H9 (cell line): ENCODE measurements around the gene SMLR1. TPM values are rescaled to one million over a fixed set of nuclear protein-coding genes. Genes with fewer than 3 reads are reported as not detected.

Experiments
- DNase-seq: peaks from one replicate; pipeline ENCODE4 v3.0.0-alpha.2; 2017
- H2AFZ ChIP-seq: one replicate; pipeline ENCODE4 v1.6.1; 2013; ENCODE audit warnings: mild to moderate bottlenecking, low read length, control low read depth, moderate library complexity
- H2AK5ac ChIP-seq: 2 replicates; pipeline ENCODE4 v1.6.1; 2013; ENCODE audit warnings: low read length, control low read depth, mixed read lengths; ENCODE audit not compliant: insufficient read length
- H2BK120ac ChIP-seq: one replicate; pipeline ENCODE4 v1.6.1; 2013; ENCODE audit warnings: low read depth, mild to moderate bottlenecking, low read length, control low read depth, inconsistent platforms; ENCODE audit not compliant: poor library complexity, severe bottlenecking
- H2BK12ac ChIP-seq: 2 replicates; pipeline ENCODE4 v1.6.1; 2013; ENCODE audit warnings: low read length, control low read depth, mixed read lengths, low read depth; ENCODE audit not compliant: insufficient read length
- H2BK15ac ChIP-seq: 2 replicates; pipeline ENCODE4 v1.6.1; 2013; ENCODE audit warnings: low read depth, low read length, control low read depth
- H2BK20ac ChIP-seq: one replicate; pipeline ENCODE4 v1.6.1; 2013; ENCODE audit warnings: low read depth, mild to moderate bottlenecking, low read length, control low read depth, inconsistent platforms; ENCODE audit not compliant: poor library complexity, severe bottlenecking
- H2BK5ac ChIP-seq: 2 replicates; pipeline ENCODE4 v1.6.1; 2013; ENCODE audit warnings: low read length, control low read depth, mixed read lengths; ENCODE audit not compliant: insufficient read length
- H3K14ac ChIP-seq: 2 replicates; pipeline ENCODE4 v1.6.1; 2013; ENCODE audit warnings: low read length, control low read depth; ENCODE audit not compliant: insufficient read depth
- H3K18ac ChIP-seq: 2 replicates; pipeline ENCODE4 v1.6.1; 2013; ENCODE audit warnings: low read depth, mild to moderate bottlenecking, mixed read lengths, low read length, control low read depth; ENCODE audit not compliant: insufficient read length
- H3K23ac ChIP-seq: 2 replicates; pipeline ENCODE4 v1.6.1; 2013; ENCODE audit warnings: low read length, control low read depth, mixed read lengths, low read depth; ENCODE audit not compliant: insufficient read length
- H3K23me2 ChIP-seq: 2 replicates; pipeline ENCODE4 v1.6.1; 2013; ENCODE audit warnings: low read depth, mild to moderate bottlenecking, mixed read lengths, low read length, control low read depth; ENCODE audit not compliant: insufficient read length, poor library complexity, severe bottlenecking
- H3K27ac ChIP-seq: 2 replicates; pipeline ENCODE4 v1.5.1; 2013; ENCODE audit warnings: low read length, control low read depth, mixed read lengths, low read depth; ENCODE audit not compliant: insufficient read length
- H3K27me3 ChIP-seq: 2 replicates; pipeline ENCODE4 v1.6.1; 2013; ENCODE audit warnings: low read length, control low read depth, inconsistent platforms; ENCODE audit not compliant: insufficient read depth
- H3K4ac ChIP-seq: 2 replicates; pipeline ENCODE4 v1.6.1; 2013; ENCODE audit warnings: low read depth, mild to moderate bottlenecking, control low read depth, inconsistent platforms, low read length, moderate library complexity
- H3K4me1 ChIP-seq: 2 replicates; pipeline ENCODE4 v1.6.1; 2013; ENCODE audit warnings: low read length, control low read depth, inconsistent platforms; ENCODE audit not compliant: insufficient read depth
- H3K4me2 ChIP-seq: 2 replicates; pipeline ENCODE4 v1.6.1; 2013; ENCODE audit warnings: low read length, control low read depth, mixed read lengths; ENCODE audit not compliant: insufficient read length, insufficient read depth
- H3K56ac ChIP-seq: 2 replicates; pipeline ENCODE4 v1.6.1; 2013; ENCODE audit warnings: low read depth, mild to moderate bottlenecking, mixed read lengths, low read length, control low read depth; ENCODE audit not compliant: insufficient read length
- H3K79me1 ChIP-seq: 2 replicates; pipeline ENCODE4 v1.6.1; 2013; ENCODE audit warnings: low read depth, mild to moderate bottlenecking, moderate library complexity, low read length, control low read depth, inconsistent platforms; ENCODE audit not compliant: insufficient read depth, poor library complexity, severe bottlenecking
- H3K79me2 ChIP-seq: 2 replicates; pipeline ENCODE4 v1.6.1; 2013; ENCODE audit warnings: low read length, control low read depth, inconsistent platforms; ENCODE audit not compliant: insufficient read depth
- H3K9ac ChIP-seq: 2 replicates; pipeline ENCODE4 v1.6.1; 2013; ENCODE audit warnings: low read length, control low read depth, mixed read lengths; ENCODE audit not compliant: insufficient read length; ENCODE audit errors: extremely low read depth
- H3K9me3 ChIP-seq: one replicate; pipeline ENCODE4 v1.6.1; 2013; ENCODE audit warnings: low read depth, low read length, inconsistent platforms; ENCODE audit not compliant: control insufficient read depth
- H3T11ph ChIP-seq: one replicate; pipeline ENCODE4 v1.6.1; 2013; ENCODE audit warnings: mild to moderate bottlenecking, low read length, control low read depth, inconsistent platforms
- H4K20me1 ChIP-seq: one replicate; pipeline ENCODE4 v1.6.1; 2013; ENCODE audit not compliant: control insufficient read depth, insufficient read length, insufficient read depth
- H4K5ac ChIP-seq: 2 replicates; pipeline ENCODE4 v1.6.1; 2013; ENCODE audit warnings: low read depth, mild to moderate bottlenecking, mixed read lengths, low read length, control low read depth; ENCODE audit not compliant: insufficient read length
- H4K8ac ChIP-seq: replicated peaks from 2 replicates; pipeline ENCODE4 v1.6.1; 2013; ENCODE audit warnings: low read length, control low read depth, mixed read lengths, low read depth; ENCODE audit not compliant: insufficient read length
- H4K91ac ChIP-seq: 2 replicates; pipeline ENCODE4 v1.6.1; 2013; ENCODE audit warnings: low read depth, mild to moderate bottlenecking, moderate library complexity, mixed read lengths, low read length, control low read depth; ENCODE audit not compliant: insufficient read length
- H3K27ac Mint-ChIP-seq, 3 experiments: 2 replicates in 2 of 3; 3 replicates in 1 of 3; pipeline ENCODE4 v1.8.0; 2020 to 2021; ENCODE audit warnings: mixed read lengths in 3 of 3, mild to moderate bottlenecking in 1 of 3, moderate library complexity in 1 of 3
- H3K27me3 Mint-ChIP-seq: 2 replicates; pipeline ENCODE4 v1.8.0; 2021; ENCODE audit warnings: low read depth, mild to moderate bottlenecking, moderate library complexity, mixed read lengths
- H3K36me3 Mint-ChIP-seq, 3 experiments: 2 replicates in 2 of 3; 3 replicates in 1 of 3; pipeline ENCODE4 v1.8.0; 2020 to 2021; ENCODE audit warnings: low read depth in 3 of 3, mixed read lengths in 3 of 3; ENCODE audit not compliant: insufficient read depth in 1 of 3
- H3K4me1 Mint-ChIP-seq, 2 experiments: 2 replicates each; pipeline ENCODE4 v1.8.0; 2020; ENCODE audit warnings: mixed read lengths in 2 of 2
- H3K4me3 Mint-ChIP-seq, 2 experiments: 2 replicates in 1 of 2; 3 replicates in 1 of 2; pipeline ENCODE4 v1.8.0; 2020 to 2021; ENCODE audit warnings: mild to moderate bottlenecking in 2 of 2, mixed read lengths in 2 of 2, moderate library complexity in 1 of 2
- H3K9me3 Mint-ChIP-seq, 2 experiments: 2 replicates in 1 of 2; 3 replicates in 1 of 2; pipeline ENCODE4 v1.8.0; 2020; ENCODE audit warnings: mild to moderate bottlenecking in 2 of 2, mixed read lengths in 2 of 2, moderate library complexity in 1 of 2
- CTCF ChIP-seq: fragments of 200-600 bp; sonication (generic); conservative IDR thresholded peaks from 3 replicates; pipeline ENCODE4 v1.8.0; 2021; ENCODE audit warnings: antibody characterized with exemption, mild to moderate bottlenecking
- WGBS: extraction: QIAGEN DNeasy Blood & Tissue Kit; methylation state at CpG from one replicate; pipeline ENCODE4 v1.1.7; 2013; ENCODE audit warnings: missing lambda C conversion rate, low lambda C conversion rate, mixed read lengths; ENCODE audit not compliant: insufficient read length; ENCODE audit errors: extremely low coverage; 5-methylcytosine and 5-hydroxymethylcytosine counted together
- total RNA-seq: library from RNA; stranded (reverse); gene quantifications from 2 replicates; pipeline ENCODE4 v1.2.1, GENCODE V29; 2021

Gene SMLR1
- total RNA-seq, 1 experiment from 2014 or later = not detected

- Histone ChIP-seq H2BK15ac (no peak overlapping the region), H3K79me2 (no peaks in the 10 kb centered on the region), H3K23me2 (no peaks in the 10 kb centered on the region), H2BK5ac (no peak overlapping the region), H3K14ac (no peak overlapping the region), H3K27me3 (no peaks in the 10 kb centered on the region), H3K56ac (no peak overlapping the region), H2BK12ac (no peak overlapping the region), H3K79me1 (no peaks in the 10 kb centered on the region), H3K4ac (no peak overlapping the region), H4K5ac (no peak overlapping the region), H3K9me3 (no peaks in the 10 kb centered on the region), H4K20me1 (no peaks in the 10 kb centered on the region), H3K4me1 (0 out of 2 replicates have a peak, but pooled peaks cover 2% of the 10 kb centered on the region), H3K27ac (no peak overlapping the region), H3K18ac (no peak overlapping the region), H3K23ac (no peak overlapping the region), H4K91ac (no peak overlapping the region), H3K4me2 (no peak overlapping the region), H2BK20ac (no peak overlapping the region), H3K9ac (no peak overlapping the region), H4K8ac (no peak overlapping the region), H2AK5ac (no peak overlapping the region), H2AFZ (no peak overlapping the region), H3T11ph (no peak overlapping the region), H2BK120ac (no peak overlapping the region)
- no peak for DNase-seq
- Mint-ChIP-seq H3K4me1 (peaks cover 13 to 20% of the 10 kb centered on the region in 2 experiments), H3K9me3 (no peaks in the 10 kb centered on the region; a peak in 1 of 5 replicates), H3K27ac (no peak overlapping the region), H3K36me3 (peaks cover 0 to 1% (median 0%) of the 10 kb centered on the region in 3 experiments; a peak in 3 of 7 replicates), H3K4me3 (no peak overlapping the region), H3K27me3 (no peaks in the 10 kb centered on the region)
- no peak for TF ChIP-seq CTCF
- WGBS = no CpG with 5 or more reads among the region's 1 CpG
Measured at GRCh38 chr6:130846501-130846900, 19.3 kb downstream of the SMLR1 start.
